HepG2 (cell line): Measurements from ENCODE around the gene ANGPTL2. TPM values are rescaled to one million over a fixed set of nuclear protein-coding genes. Genes with fewer than 3 reads are reported as not detected.

Experiments
- ATAC-seq: fragments of 200-7000 bp; cut with Tn5 transposase; 3 replicates; pipeline ENCODE4 v1.9.1; 2020; ENCODE audit warnings: mild to moderate bottlenecking, moderate library complexity
- BruUV-seq: library from RNA; stranded (reverse); fragments of 400-500 nt; replicated peaks from 2 replicates; lab custom pipeline; 2021; lab: Mats Ljungman, UMichigan
- CTCF ChIA-PET: fragments of 300-600 bp; formaldehyde crosslinking; extraction: SDS; loops from one replicate; lab custom pipeline; 2021; ENCODE audit warnings: low total read pairs, inconsistent platforms, low intra/inter-chr PET ratio; lab: Yijun Ruan, JAX
- POLR2A ChIA-PET: fragments of 350-600 bp; sonication (Branson Sonifier 250); formaldehyde crosslinking; loops from one replicate; lab custom pipeline; 2020; ENCODE audit warnings: antibody characterized with exemption, inconsistent platforms; lab: Yijun Ruan, JAX
- DNase-seq: peaks from one replicate; pipeline ENCODE4 v3.0.0-alpha.2; 2015; ENCODE audit warnings: low spot score
- FAIRE-seq: peaks from 3 replicates; lab custom pipeline; 2011; peaks lifted over from hg19 to GRCh38; lab: Jason Lieb, UNC
- H2AFZ ChIP-seq: one replicate; pipeline ENCODE4 v1.6.1; 2011; ENCODE audit warnings: low read length, inconsistent platforms
- H3K27ac ChIP-seq: fragments of 300-600 bp; 3 replicates; pipeline ENCODE4 v1.8.0; 2011; ENCODE audit warnings: mixed run types, mild to moderate bottlenecking, mixed read lengths, low read length, inconsistent platforms; ENCODE audit not compliant: insufficient read depth; ENCODE audit errors: extremely low read length
- H3K27me3 ChIP-seq, 2 experiments: fragments of 200-600 bp in 1 of 2; 2 replicates in 1 of 2; 3 replicates in 1 of 2; pipeline versions ENCODE4 v1.6.0 to v1.8.0; 2011; ENCODE audit warnings: low read length in 2 of 2, mild to moderate bottlenecking in 2 of 2, moderate library complexity in 2 of 2, inconsistent platforms in 1 of 2; ENCODE audit not compliant: insufficient read depth in 2 of 2, control insufficient read depth in 1 of 2
- H3K36me3 ChIP-seq, 2 experiments: fragments of 200-600 bp in 1 of 2; replicated peaks in 1 of 2; 2 replicates in 1 of 2; 3 replicates in 1 of 2; pipeline versions ENCODE4 v1.5.1 to v1.8.0; 2011; ENCODE audit warnings: low read length in 2 of 2, inconsistent platforms in 1 of 2; ENCODE audit not compliant: insufficient read depth in 2 of 2, control insufficient read depth in 1 of 2
- H3K4me1 ChIP-seq: 2 replicates; pipeline ENCODE4 v1.5.1; 2012; ENCODE audit warnings: low read length, inconsistent platforms; ENCODE audit not compliant: insufficient read depth
- H3K4me2 ChIP-seq: 2 replicates; pipeline ENCODE4 v1.6.0; 2011; ENCODE audit warnings: low read depth, low read length, inconsistent platforms
- H3K4me3 ChIP-seq, 3 experiments: fragments of 200-600 bp in 1 of 3; sonication (generic), shearing (Covaris generic) in 1 of 3; replicated peaks in 1 of 3; 2 replicates each; pipeline ENCODE4 v1.5.1; 2011 to 2016; ENCODE audit warnings: low read length in 3 of 3, inconsistent platforms in 2 of 3, low read depth in 2 of 3, mild to moderate bottlenecking in 2 of 3, control low read depth in 1 of 3, mixed read lengths in 1 of 3; ENCODE audit not compliant: insufficient read depth in 1 of 3
- H3K79me2 ChIP-seq: one replicate; pipeline ENCODE4 v1.6.1; 2011; ENCODE audit warnings: low read length, inconsistent platforms; ENCODE audit not compliant: insufficient read depth
- H3K9ac ChIP-seq: 2 replicates; pipeline ENCODE4 v1.6.0; 2011; ENCODE audit warnings: mild to moderate bottlenecking, low read depth, low read length, inconsistent platforms; ENCODE audit not compliant: insufficient read depth
- H3K9me3 ChIP-seq: 2 replicates; pipeline ENCODE4 v1.5.1; 2012; ENCODE audit warnings: mild to moderate bottlenecking, low read length
- H4K20me1 ChIP-seq: 2 replicates; pipeline ENCODE4 v1.6.0; 2011; ENCODE audit warnings: inconsistent platforms, mild to moderate bottlenecking, low read length, moderate library complexity; ENCODE audit not compliant: insufficient read depth
- CHD4 ChIP-seq: fragments of 200-600 bp; sonication (generic); IDR thresholded peaks from 2 replicates; pipeline ENCODE4 v1.7.0; 2017; ENCODE audit warnings: mild to moderate bottlenecking, low read length, borderline replicate concordance
- MEIS1 ChIP-seq: sonication (generic); formaldehyde crosslinking; IDR thresholded peaks from 2 replicates; pipeline ENCODE4 v1.9.0; 2021; ENCODE audit warnings: mild to moderate bottlenecking, missing genetic modification reagents, moderate library complexity, borderline replicate concordance
- MZF1 ChIP-seq: sonication (generic); formaldehyde crosslinking; IDR thresholded peaks from 2 replicates; pipeline ENCODE4 v1.8.1; 2023; ENCODE audit warnings: mild to moderate bottlenecking, missing genetic modification reagents, borderline replicate concordance
- REPIN1 ChIP-seq: sonication (generic); formaldehyde crosslinking; IDR thresholded peaks from 2 replicates; pipeline ENCODE4 v1.8.0; 2022; ENCODE audit warnings: missing genetic modification reagents, low read depth, mild to moderate bottlenecking, borderline replicate concordance
- STAG1 ChIP-seq: sonication (generic); formaldehyde crosslinking; IDR thresholded peaks from 2 replicates; pipeline ENCODE4 v1.4.0; 2020; ENCODE audit warnings: missing genetic modification reagents
- TARDBP ChIP-seq: sonication (generic); formaldehyde crosslinking; IDR thresholded peaks from 2 replicates; pipeline ENCODE4 v1.8.0; 2022; ENCODE audit warnings: mild to moderate bottlenecking, missing genetic modification reagents
- TOE1 ChIP-seq: sonication (generic); formaldehyde crosslinking; IDR thresholded peaks from 2 replicates; pipeline ENCODE4 v1.4.0; 2020; ENCODE audit warnings: mild to moderate bottlenecking, missing genetic modification reagents
- TP53 ChIP-seq: sonication (generic); formaldehyde crosslinking; conservative IDR thresholded peaks from 2 replicates; pipeline ENCODE4 v1.4.0; 2020; ENCODE audit warnings: missing genetic modification reagents
- ZFP91 ChIP-seq: sonication (generic); formaldehyde crosslinking; IDR thresholded peaks from 2 replicates; pipeline ENCODE4 v1.9.0; 2022; ENCODE audit warnings: missing genetic modification reagents, mild to moderate bottlenecking, borderline replicate concordance
- ZNF552 ChIP-seq: sonication (generic); formaldehyde crosslinking; IDR thresholded peaks from 2 replicates; pipeline ENCODE4 v1.9.0; 2022; ENCODE audit warnings: missing genetic modification reagents, mild to moderate bottlenecking, borderline replicate concordance
- ZNF558 ChIP-seq: sonication (generic); formaldehyde crosslinking; IDR thresholded peaks from 2 replicates; pipeline ENCODE4 v1.9.0; 2022; ENCODE audit warnings: mild to moderate bottlenecking, missing genetic modification reagents, borderline replicate concordance
- ZNF574 ChIP-seq: sonication (generic); formaldehyde crosslinking; IDR thresholded peaks from 2 replicates; pipeline ENCODE4 v1.4.0; 2020; ENCODE audit warnings: missing genetic modification reagents
- ZNF605 ChIP-seq: sonication (generic); formaldehyde crosslinking; IDR thresholded peaks from 2 replicates; pipeline ENCODE4 v1.8.0; 2022; ENCODE audit warnings: mild to moderate bottlenecking, missing genetic modification reagents
- ZXDC ChIP-seq: sonication (generic); formaldehyde crosslinking; IDR thresholded peaks from 2 replicates; pipeline ENCODE4 v1.5.0; 2020; ENCODE audit warnings: mild to moderate bottlenecking, missing genetic modification reagents
- WGBS: methylation state at CpG from one replicate; pipeline ENCODE4 v1.1.6; 2017; ENCODE audit warnings: low lambda C conversion rate; 5-methylcytosine and 5-hydroxymethylcytosine counted together
- in situ Hi-C: cut with HindIII; loops from 2 replicates; pipeline ENCODE4 v1.10.0; 2017; ENCODE audit warnings: low pct_unique_long_range_greater_than_20kb; ENCODE audit not compliant: extremely low pct_ligation_motif_present
- intact Hi-C: fragments of 100-400 bp; cut with micrococcal nuclease; formaldehyde crosslinking; loops from one replicate; pipeline ENCODE4 v1.10.0; 2022; ENCODE audit not compliant: unreplicated experiment
- polyA plus RNA-seq, 8 experiments: library from polyadenylated mRNA; depleted of rRNA in 3 of 8; stranded (reverse) in 7 of 8; unstranded in 1 of 8; fragments of >200 nt; fragmentation: Illumina TruSeq in 4 of 8; extraction: Trizol in 4 of 8; gene quantifications; 2 replicates each; pipeline versions ENCODE4 v1.2.1 to v1.2.3, GENCODE V29; 2011 to 2016; ENCODE audit warnings: low read depth in 4 of 8, missing spikeins in 1 of 8, mixed read lengths in 1 of 8; ENCODE audit not compliant: insufficient read depth in 1 of 8
- total RNA-seq, 5 experiments: library from RNA; depleted of rRNA; stranded (reverse); fragments of >200 nt; fragmentation: Illumina TruSeq; extraction: Trizol; gene quantifications; 2 replicates each; pipeline ENCODE4 v1.2.3, GENCODE V29; 2016; ENCODE audit warnings: low read depth in 1 of 5
- TF ChIP-seq, protein P1 (sequence below), 2 experiments: sonication (generic) in 1 of 2; formaldehyde crosslinking in 1 of 2; IDR thresholded peaks; 2 replicates each; pipeline versions ENCODE4 v1.5.1 to v1.6.1; 2011 to 2020; ENCODE audit warnings: borderline replicate concordance in 1 of 2, low read depth in 1 of 2, low read length in 1 of 2, mild to moderate bottlenecking in 1 of 2, missing genetic modification reagents in 1 of 2, moderate library complexity in 1 of 2

The ANGPTL2 gene
- total and polyA plus RNA-seq, 2 of the 13 experiments (the other 11 are each of a cell fraction or from before 2014, with no cell fraction given): 0.91 to 21.0 TPM

DNA sequence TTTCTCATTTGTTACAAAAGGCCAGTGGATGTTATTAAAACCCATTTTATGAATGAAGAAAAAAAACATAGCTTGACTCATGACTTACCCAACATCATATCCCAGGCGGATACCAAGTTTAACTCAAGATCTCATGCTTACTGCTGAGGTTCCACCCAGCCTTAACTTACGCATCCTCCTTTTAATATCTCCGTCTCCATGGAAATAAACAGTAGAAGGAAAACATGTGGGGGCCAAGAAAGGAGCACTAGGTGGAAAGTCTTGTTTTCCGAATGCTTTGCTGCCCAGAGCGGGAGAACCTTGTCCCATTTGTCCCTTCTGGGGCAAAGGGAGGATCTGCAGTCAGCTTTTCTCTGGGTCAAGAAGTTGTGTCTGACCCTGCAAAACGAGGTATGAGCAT, 44.1 kb downstream of the ANGPTL2 start:
- in situ Hi-C loops: no loop called here
- WGBS: 87% methylated on average over 6 of the region's 6 CpGs
- Histone ChIP-seq H3K4me3 (no peak overlapping the region), H4K20me1 (no peaks in the 10 kb centered on the region), H3K4me2 (no peak overlapping the region), H3K9me3 (no peaks in the 10 kb centered on the region), H2AFZ (no peak overlapping the region), H3K27me3 (no peaks in the 10 kb centered on the region), H3K36me3 (no peaks in the 10 kb centered on the region), H3K79me2 (no peaks in the 10 kb centered on the region), H3K4me1 (peaks cover 29% of the 10 kb centered on the region), H3K9ac (no peak overlapping the region), H3K27ac (no peak overlapping the region)
- DNase-seq: no peak
- POLR2A ChIA-PET: no interaction called here
- intact Hi-C loops: no loop called here
- no peak for ATAC-seq
- BruUV-seq: no TSS peak
- CTCF ChIA-PET: no interaction called here
- TF ChIP-seq TP53 (CRISPR knock-in tag): no peak
- TF ChIP-seq ZNF605 (CRISPR knock-in tag): no peak
- TF ChIP-seq MZF1 (CRISPR knock-in tag): no peak
- TF ChIP-seq MEIS1 (CRISPR knock-in tag): no peak
- no peak for TF ChIP-seq REPIN1
- TF ChIP-seq STAG1 (CRISPR knock-in tag): no peak
- no peak for TF ChIP-seq ZNF552 (CRISPR knock-in tag)
- no peak for TF ChIP-seq CHD4
- TF ChIP-seq, protein P1, sequence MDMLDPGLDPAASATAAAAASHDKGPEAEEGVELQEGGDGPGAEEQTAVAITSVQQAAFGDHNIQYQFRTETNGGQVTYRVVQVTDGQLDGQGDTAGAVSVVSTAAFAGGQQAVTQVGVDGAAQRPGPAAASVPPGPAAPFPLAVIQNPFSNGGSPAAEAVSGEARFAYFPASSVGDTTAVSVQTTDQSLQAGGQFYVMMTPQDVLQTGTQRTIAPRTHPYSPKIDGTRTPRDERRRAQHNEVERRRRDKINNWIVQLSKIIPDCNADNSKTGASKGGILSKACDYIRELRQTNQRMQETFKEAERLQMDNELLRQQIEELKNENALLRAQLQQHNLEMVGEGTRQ (IDR thresholded peaks at IDR 0.05; ENCODE audit: low read depth, low read length): no peak
- TF ChIP-seq, protein P1 (CRISPR knock-in tag; IDR thresholded peaks at IDR 0.05; ENCODE audit: borderline replicate concordance): no peak
- no peak for TF ChIP-seq ZNF558 (CRISPR knock-in tag)
- TF ChIP-seq ZNF574 (CRISPR knock-in tag): no peak
- TF ChIP-seq ZFP91 (CRISPR knock-in tag): no peak
- no peak for TF ChIP-seq TARDBP (CRISPR knock-in tag)
- TF ChIP-seq TOE1 (CRISPR knock-in tag): no peak
- no peak for TF ChIP-seq ZXDC (CRISPR knock-in tag)
- FAIRE-seq: no peak
